GM23338 (cell line): ENCODE measurements around the gene QDPR.

ENCODE experiments used
- CREB1 ChIP-seq: fragments of 250-450 bp; sonication (Bioruptor Pico); IDR thresholded peaks from 2 replicates; pipeline ENCODE4 v1.5.0; 2020; ENCODE audit warnings: low read depth, mild to moderate bottlenecking, moderate library complexity
- EZH2 ChIP-seq: fragments of 200-600 bp; sonication (generic); IDR thresholded peaks from one replicate; pipeline ENCODE4 v1.8.0; 2017; ENCODE audit warnings: antibody characterized with exemption, mild to moderate bottlenecking, low read depth; ENCODE audit not compliant: unreplicated experiment
- EZH2phosphoT487 ChIP-seq: fragments of 200-600 bp; sonication (generic); IDR thresholded peaks from one replicate; pipeline ENCODE4 v1.8.1; 2018; ENCODE audit warnings: antibody characterized with exemption; ENCODE audit not compliant: unreplicated experiment
- NANOG ChIP-seq: IDR thresholded peaks from 2 replicates; pipeline ENCODE4 v1.6.1; 2016; ENCODE audit warnings: antibody characterized with exemption, borderline replicate concordance
- POLR2AphosphoS5 ChIP-seq: IDR thresholded peaks from 2 replicates; pipeline ENCODE4 v1.6.1; 2016; ENCODE audit warnings: antibody characterized with exemption, low read depth
- STAT1 ChIP-seq: IDR thresholded peaks from one replicate; pipeline ENCODE4 v1.6.1; 2016; ENCODE audit warnings: antibody characterized with exemption; ENCODE audit not compliant: unreplicated experiment
- ZNF114 ChIP-seq: fragments of 250-450 bp; sonication (Bioruptor Pico); IDR thresholded peaks from 2 replicates; pipeline ENCODE4 v1.5.0; 2020; ENCODE audit warnings: mild to moderate bottlenecking, moderate library complexity
- TF ChIP-seq, protein P1 (sequence below), 2 experiments: fragments of 200-600 bp in 1 of 2; sonication (generic) in 1 of 2; conservative IDR thresholded peaks; 2 replicates each; pipeline versions ENCODE4 v1.5.1 to v1.6.1; 2016 to 2017; ENCODE audit warnings: antibody characterized with exemption in 2 of 2, low read depth in 2 of 2, mild to moderate bottlenecking in 2 of 2, moderate library complexity in 1 of 2
- TF ChIP-seq, protein P2 (sequence below): IDR thresholded peaks from one replicate; pipeline ENCODE4 v1.6.1; 2018; ENCODE audit warnings: antibody characterized with exemption; ENCODE audit not compliant: unreplicated experiment
- TF ChIP-seq, protein P3 (sequence below): IDR thresholded peaks from 2 replicates; pipeline ENCODE4 v1.6.1; 2016; ENCODE audit warnings: antibody characterized with exemption

DNA sequence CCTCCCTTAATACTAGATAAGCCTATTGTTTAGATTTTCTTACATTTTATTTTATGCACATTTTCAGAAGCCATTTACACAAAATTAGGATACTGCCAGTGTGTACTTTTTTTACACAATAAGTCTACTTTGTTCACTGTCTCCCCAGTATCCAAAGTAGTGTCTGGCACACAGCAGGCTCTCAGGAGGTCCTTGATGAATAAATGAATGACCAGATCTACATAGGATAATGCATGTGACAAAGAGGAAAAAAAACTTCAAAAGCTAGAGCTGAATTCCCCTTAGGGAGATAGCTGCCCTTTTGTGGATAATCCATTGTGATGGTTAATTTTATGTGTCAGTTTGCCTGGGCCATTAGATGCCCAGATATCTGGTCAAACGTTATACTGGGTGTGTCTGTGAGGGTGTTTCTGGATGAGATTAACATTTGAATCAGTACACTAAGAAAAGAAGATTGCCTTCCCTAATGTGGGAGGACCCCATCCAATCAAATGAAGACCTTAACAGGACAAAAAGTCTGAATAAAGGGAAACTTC lies 61.6 kb downstream of the QDPR start:
- TF ChIP-seq POLR2AphosphoS5 (no peak), EZH2 (no peak), EZH2phosphoT487 (no peak), NANOG (no peak), ZNF114 (no peak), STAT1 (no peak), CREB1 (CRISPR knock-in tag) (no peak)
- TF ChIP-seq, protein P1, sequence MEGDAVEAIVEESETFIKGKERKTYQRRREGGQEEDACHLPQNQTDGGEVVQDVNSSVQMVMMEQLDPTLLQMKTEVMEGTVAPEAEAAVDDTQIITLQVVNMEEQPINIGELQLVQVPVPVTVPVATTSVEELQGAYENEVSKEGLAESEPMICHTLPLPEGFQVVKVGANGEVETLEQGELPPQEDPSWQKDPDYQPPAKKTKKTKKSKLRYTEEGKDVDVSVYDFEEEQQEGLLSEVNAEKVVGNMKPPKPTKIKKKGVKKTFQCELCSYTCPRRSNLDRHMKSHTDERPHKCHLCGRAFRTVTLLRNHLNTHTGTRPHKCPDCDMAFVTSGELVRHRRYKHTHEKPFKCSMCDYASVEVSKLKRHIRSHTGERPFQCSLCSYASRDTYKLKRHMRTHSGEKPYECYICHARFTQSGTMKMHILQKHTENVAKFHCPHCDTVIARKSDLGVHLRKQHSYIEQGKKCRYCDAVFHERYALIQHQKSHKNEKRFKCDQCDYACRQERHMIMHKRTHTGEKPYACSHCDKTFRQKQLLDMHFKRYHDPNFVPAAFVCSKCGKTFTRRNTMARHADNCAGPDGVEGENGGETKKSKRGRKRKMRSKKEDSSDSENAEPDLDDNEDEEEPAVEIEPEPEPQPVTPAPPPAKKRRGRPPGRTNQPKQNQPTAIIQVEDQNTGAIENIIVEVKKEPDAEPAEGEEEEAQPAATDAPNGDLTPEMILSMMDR (conservative IDR thresholded peaks at IDR 0.05; ENCODE audit: low read depth in 2 of 2), result no peak
- TF ChIP-seq, protein P2, sequence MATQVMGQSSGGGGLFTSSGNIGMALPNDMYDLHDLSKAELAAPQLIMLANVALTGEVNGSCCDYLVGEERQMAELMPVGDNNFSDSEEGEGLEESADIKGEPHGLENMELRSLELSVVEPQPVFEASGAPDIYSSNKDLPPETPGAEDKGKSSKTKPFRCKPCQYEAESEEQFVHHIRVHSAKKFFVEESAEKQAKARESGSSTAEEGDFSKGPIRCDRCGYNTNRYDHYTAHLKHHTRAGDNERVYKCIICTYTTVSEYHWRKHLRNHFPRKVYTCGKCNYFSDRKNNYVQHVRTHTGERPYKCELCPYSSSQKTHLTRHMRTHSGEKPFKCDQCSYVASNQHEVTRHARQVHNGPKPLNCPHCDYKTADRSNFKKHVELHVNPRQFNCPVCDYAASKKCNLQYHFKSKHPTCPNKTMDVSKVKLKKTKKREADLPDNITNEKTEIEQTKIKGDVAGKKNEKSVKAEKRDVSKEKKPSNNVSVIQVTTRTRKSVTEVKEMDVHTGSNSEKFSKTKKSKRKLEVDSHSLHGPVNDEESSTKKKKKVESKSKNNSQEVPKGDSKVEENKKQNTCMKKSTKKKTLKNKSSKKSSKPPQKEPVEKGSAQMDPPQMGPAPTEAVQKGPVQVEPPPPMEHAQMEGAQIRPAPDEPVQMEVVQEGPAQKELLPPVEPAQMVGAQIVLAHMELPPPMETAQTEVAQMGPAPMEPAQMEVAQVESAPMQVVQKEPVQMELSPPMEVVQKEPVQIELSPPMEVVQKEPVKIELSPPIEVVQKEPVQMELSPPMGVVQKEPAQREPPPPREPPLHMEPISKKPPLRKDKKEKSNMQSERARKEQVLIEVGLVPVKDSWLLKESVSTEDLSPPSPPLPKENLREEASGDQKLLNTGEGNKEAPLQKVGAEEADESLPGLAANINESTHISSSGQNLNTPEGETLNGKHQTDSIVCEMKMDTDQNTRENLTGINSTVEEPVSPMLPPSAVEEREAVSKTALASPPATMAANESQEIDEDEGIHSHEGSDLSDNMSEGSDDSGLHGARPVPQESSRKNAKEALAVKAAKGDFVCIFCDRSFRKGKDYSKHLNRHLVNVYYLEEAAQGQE, result no peak
- TF ChIP-seq, protein P3, sequence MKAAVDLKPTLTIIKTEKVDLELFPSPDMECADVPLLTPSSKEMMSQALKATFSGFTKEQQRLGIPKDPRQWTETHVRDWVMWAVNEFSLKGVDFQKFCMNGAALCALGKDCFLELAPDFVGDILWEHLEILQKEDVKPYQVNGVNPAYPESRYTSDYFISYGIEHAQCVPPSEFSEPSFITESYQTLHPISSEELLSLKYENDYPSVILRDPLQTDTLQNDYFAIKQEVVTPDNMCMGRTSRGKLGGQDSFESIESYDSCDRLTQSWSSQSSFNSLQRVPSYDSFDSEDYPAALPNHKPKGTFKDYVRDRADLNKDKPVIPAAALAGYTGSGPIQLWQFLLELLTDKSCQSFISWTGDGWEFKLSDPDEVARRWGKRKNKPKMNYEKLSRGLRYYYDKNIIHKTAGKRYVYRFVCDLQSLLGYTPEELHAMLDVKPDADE, result no peak
